Neuronal stem cell (in vitro differentiated cells): Measurements from ENCODE around the gene TMEM222.
A peak's percentile ranks its signal among the peaks of the same experiment; 100 is the strongest.

Experiments
- DNase-seq: peaks from one replicate; pipeline ENCODE4 v3.0.0-alpha.2; 2013; ENCODE audit warnings: low spot score
- H2AFZ ChIP-seq: one replicate; pipeline ENCODE4 v1.6.1; 2013; ENCODE audit warnings: mild to moderate bottlenecking, low read length, inconsistent platforms
- H2AK5ac ChIP-seq: 2 replicates; pipeline ENCODE4 v1.6.1; 2013; ENCODE audit warnings: low read depth, mild to moderate bottlenecking, inconsistent platforms, low read length, moderate library complexity, mixed read lengths
- H2BK120ac ChIP-seq: 2 replicates; pipeline ENCODE4 v1.6.1; 2013; ENCODE audit warnings: low read depth, mild to moderate bottlenecking, inconsistent platforms, low read length, moderate library complexity, mixed read lengths
- H2BK12ac ChIP-seq: one replicate; pipeline ENCODE4 v1.6.1; 2013; ENCODE audit warnings: low read length, inconsistent platforms
- H2BK15ac ChIP-seq: 2 replicates; pipeline ENCODE4 v1.6.1; 2013; ENCODE audit warnings: mild to moderate bottlenecking, low read length, inconsistent platforms, mixed read lengths
- H2BK5ac ChIP-seq: one replicate; pipeline ENCODE4 v1.6.1; 2013; ENCODE audit warnings: inconsistent platforms, mild to moderate bottlenecking, low read length, moderate library complexity
- H3K14ac ChIP-seq: one replicate; pipeline ENCODE4 v1.6.1; 2013; ENCODE audit warnings: low read length, inconsistent platforms
- H3K18ac ChIP-seq: 2 replicates; pipeline ENCODE4 v1.6.1; 2013; ENCODE audit warnings: low read length, inconsistent platforms
- H3K23ac ChIP-seq: 2 replicates; pipeline ENCODE4 v1.6.1; 2013; ENCODE audit warnings: low read depth, mild to moderate bottlenecking, mixed read lengths, low read length, inconsistent platforms; ENCODE audit not compliant: poor library complexity
- H3K27ac ChIP-seq: replicated peaks from 3 replicates; pipeline ENCODE4 v1.5.1; 2013; ENCODE audit warnings: low read length, inconsistent platforms
- H3K27me3 ChIP-seq, 3 experiments: 2 replicates each; pipeline ENCODE4 v1.6.1; 2013; ENCODE audit warnings: low read length in 3 of 3, mild to moderate bottlenecking in 2 of 3, inconsistent platforms in 1 of 3, low read depth in 1 of 3, mixed read lengths in 1 of 3, moderate library complexity in 1 of 3; ENCODE audit not compliant: control insufficient read depth in 3 of 3, insufficient read depth in 3 of 3
- H3K36me3 ChIP-seq, 2 donors: replicated peaks in 1 of 2; 2 replicates each; pipeline ENCODE4 v1.6.1; 2013; ENCODE audit warnings: low read length in 2 of 2; ENCODE audit not compliant: control insufficient read depth in 2 of 2, insufficient read depth in 2 of 2
- H3K4ac ChIP-seq: 2 replicates; pipeline ENCODE4 v1.6.1; 2013; ENCODE audit warnings: inconsistent platforms, mild to moderate bottlenecking, low read length, moderate library complexity
- H3K4me1 ChIP-seq, 2 donors: 1 replicate in 1 of 2; 2 replicates in 1 of 2; pipeline ENCODE4 v1.6.1; 2013; ENCODE audit warnings: low read length in 2 of 2, low read depth in 1 of 2; ENCODE audit not compliant: control insufficient read depth in 2 of 2, insufficient read depth in 1 of 2
- H3K4me2 ChIP-seq: one replicate; pipeline ENCODE4 v1.6.1; 2013; ENCODE audit warnings: mild to moderate bottlenecking, low read length, inconsistent platforms; ENCODE audit not compliant: insufficient read depth, poor library complexity, severe bottlenecking
- H3K4me3 ChIP-seq, 2 donors: 2 replicates each; pipeline ENCODE4 v1.5.1; 2013; ENCODE audit warnings: low read length in 2 of 2, mild to moderate bottlenecking in 2 of 2, inconsistent platforms in 1 of 2, moderate library complexity in 1 of 2
- H3K79me1 ChIP-seq: one replicate; pipeline ENCODE4 v1.6.1; 2013; ENCODE audit warnings: low read depth, mild to moderate bottlenecking, inconsistent platforms, low read length, moderate library complexity
- H3K9ac ChIP-seq: one replicate; pipeline ENCODE4 v1.6.1; 2013; ENCODE audit warnings: mild to moderate bottlenecking, low read depth, low read length, inconsistent platforms; ENCODE audit not compliant: poor library complexity
- H3K9me3 ChIP-seq, 2 donors: replicated peaks in 1 of 2; 2 replicates each; pipeline versions ENCODE3 to v1.6.1; 2013; ENCODE audit warnings: low read length in 2 of 2, mild to moderate bottlenecking in 2 of 2, inconsistent platforms in 1 of 2, low read depth in 1 of 2, mixed read lengths in 1 of 2, moderate library complexity in 1 of 2; ENCODE audit not compliant: control insufficient read depth in 2 of 2, insufficient read depth in 1 of 2
- H4K8ac ChIP-seq: one replicate; pipeline ENCODE4 v1.6.1; 2013; ENCODE audit warnings: low read depth, mild to moderate bottlenecking, inconsistent platforms, low read length, moderate library complexity
- H4K91ac ChIP-seq: one replicate; pipeline ENCODE4 v1.6.1; 2013; ENCODE audit warnings: low read length, low read depth, mild to moderate bottlenecking, inconsistent platforms; ENCODE audit not compliant: poor library complexity
- WGBS, 2 donors: extraction: QIAGEN DNeasy Blood & Tissue Kit; methylation state at CpG; one replicate each; pipeline ENCODE4 v1.1.7; 2013; ENCODE audit warnings: missing lambda C conversion rate in 2 of 2, mixed read lengths in 1 of 2; ENCODE audit not compliant: insufficient read length in 2 of 2, insufficient replicate concordance in 1 of 2; ENCODE audit errors: extremely low coverage in 2 of 2; 5-methylcytosine and 5-hydroxymethylcytosine counted together

Gene TMEM222

DNA sequence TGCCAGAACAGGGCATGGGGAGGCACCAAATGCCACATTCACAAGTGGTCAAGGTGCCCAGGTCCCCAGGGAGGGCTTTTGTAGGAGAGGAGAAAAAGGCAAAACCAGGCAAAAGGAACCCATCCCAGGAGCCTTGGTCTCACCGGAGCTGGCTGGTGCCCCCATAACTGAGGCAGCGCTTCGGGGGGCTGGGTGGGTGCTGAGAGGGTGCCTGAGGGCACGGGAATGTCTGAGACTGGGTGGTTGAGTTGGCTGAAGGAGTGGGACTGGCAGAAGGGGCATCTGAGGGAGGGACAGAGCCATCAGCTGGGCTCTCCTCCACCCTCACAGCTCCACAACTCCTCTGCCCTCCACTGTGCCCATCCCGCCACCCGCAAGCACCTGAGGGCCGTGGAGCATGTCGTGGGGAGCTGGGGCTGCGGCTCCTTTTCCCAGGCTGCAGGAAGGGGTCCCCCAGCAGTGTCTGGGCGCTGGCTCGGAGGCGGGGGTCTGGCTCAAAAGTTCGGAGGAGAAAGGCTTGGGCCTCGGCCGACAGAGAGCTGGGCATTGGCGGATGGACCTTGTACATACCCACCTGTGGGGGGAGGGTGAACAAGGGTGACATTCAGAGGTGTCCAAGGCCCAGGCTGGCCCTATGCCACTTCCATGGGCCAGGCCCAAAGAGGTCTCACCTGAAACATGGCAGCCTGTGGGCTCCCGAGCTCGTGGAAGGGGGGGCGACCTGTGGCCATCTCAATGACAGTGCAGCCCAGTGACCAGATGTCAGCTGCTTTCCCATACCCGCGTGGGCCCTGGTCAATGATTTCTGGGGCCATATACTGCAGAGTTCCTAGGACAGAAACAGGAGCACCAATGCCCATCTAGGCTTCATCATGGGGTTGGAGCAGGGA is 36.3 kb downstream of the TMEM222 start:
- Histone ChIP-seq H2AFZ (no peak overlapping the region), H3K27ac (no peak overlapping the region), H3K79me1 (no peaks in the 10 kb centered on the region), H2BK5ac (no peak overlapping the region), H2AK5ac (peak overlapping the region; percentile 96), H3K18ac (peak overlapping the region; percentile 83), H4K91ac (no peak overlapping the region), H3K9ac (peak overlapping the region; percentile 82), H3K23ac (peak overlapping the region; percentile 92), H3K4ac (no peak overlapping the region), H3K4me2 (no peak overlapping the region), H3K14ac (peak overlapping the region; percentile 50), H3K4me1 (peaks cover 3 to 13% of the 10 kb centered on the region in 2 donors), H3K36me3 (peaks cover 3 to 73% of the 10 kb centered on the region in 2 donors), H2BK12ac (peak overlapping the region; percentile 93), H2BK15ac (peak overlapping the region; percentile 93), H3K27me3 (peaks cover 0 to 43% (median 9%) of the 10 kb centered on the region in 3 experiments), H3K9me3 (no peaks in the 10 kb centered on the region), H4K8ac (no peak overlapping the region), H3K4me3 (no peak overlapping the region), H2BK120ac (peak overlapping the region; percentile 48)
- no peak for DNase-seq
- WGBS, 2 donors: no CpG with 5 or more reads among the region's 21 CpGs

- Histone ChIP-seq H2BK5ac (no peak overlapping the region), H3K27me3 (peaks cover 0 to 43% (median 9%) of the 10 kb centered on the region in 3 experiments), H2BK120ac (no peak overlapping the region), H3K79me1 (no peaks in the 10 kb centered on the region), H2AFZ (no peak overlapping the region), H2AK5ac (peak overlapping the region; percentile 96), H2BK12ac (peak overlapping the region; percentile 88), H3K9me3 (no peaks in the 10 kb centered on the region), H4K8ac (no peak overlapping the region), H3K36me3 (peaks cover 3 to 76% of the 10 kb centered on the region in 2 donors), H3K23ac (no peak overlapping the region), H3K4ac (no peak overlapping the region), H3K18ac (no peak overlapping the region), H3K4me1 (peaks cover 3 to 19% of the 10 kb centered on the region in 2 donors), H3K27ac (no peak overlapping the region), H2BK15ac (no peak overlapping the region), H3K14ac (no peak overlapping the region), H3K4me3 (no peak overlapping the region), H3K4me2 (no peak overlapping the region), H4K91ac (no peak overlapping the region), H3K9ac (no peak overlapping the region)
- no peak for DNase-seq
- no CpG with 5 or more reads among the region's 5 CpGs for WGBS, 2 donors
Measured at GRCh38 chr1:27358928-27359313, 37.0 kb downstream of the TMEM222 start.

DNA sequence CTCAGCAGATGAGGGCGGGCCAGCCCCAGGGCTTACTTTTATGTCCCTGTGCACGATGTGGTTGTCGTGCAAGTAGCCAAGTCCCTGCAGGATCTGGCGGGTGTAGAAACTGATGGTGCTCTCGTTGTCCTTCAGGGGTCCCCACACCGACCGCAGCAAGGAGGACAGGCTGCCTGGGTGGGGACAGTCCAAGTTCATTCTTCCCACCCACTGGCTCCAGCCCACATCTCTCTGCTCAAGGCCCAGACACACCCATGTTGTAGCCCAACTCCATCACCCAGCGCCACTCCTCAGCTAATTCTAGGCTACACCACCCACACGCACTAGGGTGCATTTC is 37.8 kb downstream of the TMEM222 start:
- Histone ChIP-seq H3K27ac (no peak overlapping the region), H4K91ac (no peak overlapping the region), H3K14ac (no peak overlapping the region), H2BK5ac (peak overlapping the region; percentile 16), H4K8ac (no peak overlapping the region), H3K23ac (peak overlapping the region; percentile 69), H2AK5ac (peak overlapping the region; percentile 72), H2AFZ (no peak overlapping the region), H2BK120ac (no peak overlapping the region), H3K4me1 (peaks cover 6 to 28% of the 10 kb centered on the region in 2 donors), H2BK12ac (peak overlapping the region; percentile 33), H2BK15ac (peak overlapping the region; percentile 95), H3K36me3 (peaks cover 3 to 76% of the 10 kb centered on the region in 2 donors), H3K79me1 (no peaks in the 10 kb centered on the region), H3K9me3 (no peaks in the 10 kb centered on the region), H3K4ac (peak overlapping the region; percentile 57), H3K18ac (peak overlapping the region; percentile 84), H3K27me3 (peaks cover 0 to 43% (median 9%) of the 10 kb centered on the region in 3 experiments), H3K4me2 (peak overlapping the region; percentile 97), H3K4me3 (peak overlapping the region in 1 of 2 donors; percentile 32), H3K9ac (peak overlapping the region; percentile 27)
- WGBS, 2 donors: no CpG with 5 or more reads among the region's 9 CpGs
- no peak for DNase-seq
